Raji (cell line): ENCODE data around the gene SMPD2.

ENCODE experiments used
- POLR2A ChIP-seq: IDR thresholded peaks from 2 replicates; pipeline ENCODE4 v1.6.1; 2011; ENCODE audit warnings: low read depth, low read length, control low read depth; ENCODE audit not compliant: insufficient read depth

Gene SMPD2

GRCh38 chr6:109482905-109483734 is 42.6 kb downstream of the SMPD2 start, which contains the start of gene ZBTB24:
TSS of gene ZBTB24 (minus strand) at chr6:109483219. CDS start at chr6:109482026, 1,193 bp downstream.
- TF ChIP-seq POLR2A = peak; percentile 54

- TF ChIP-seq POLR2A = no peak
These were observed 43.2 kb downstream of the SMPD2 start for GRCh38 chr6:109483735-109484057.

GRCh38 chr6:109484122-109484521 is 43.6 kb downstream of the SMPD2 start:
- no peak for TF ChIP-seq POLR2A

- no peak for TF ChIP-seq POLR2A
These were observed 44.9 kb downstream of the SMPD2 start for GRCh38 chr6:109485266-109485935.

GRCh38 chr6:109486068-109486467 is 45.5 kb downstream of the SMPD2 start:
- no peak for TF ChIP-seq POLR2A

GRCh38 chr6:109488001-109488400 is 47.5 kb downstream of the SMPD2 start:
- no peak for TF ChIP-seq POLR2A

GRCh38 chr6:109490713-109491112 is 50.2 kb downstream of the SMPD2 start:
- TF ChIP-seq POLR2A = no peak

GRCh38 chr6:109491207-109491938 is 50.8 kb downstream of the SMPD2 start:
- no peak for TF ChIP-seq POLR2A
